ENCODE measurements around the gene LMO7. TPM values are rescaled to one million over a fixed set of nuclear protein-coding genes. Genes with fewer than 3 reads are reported as not detected.

Gene LMO7
- total and polyA plus RNA-seq, 2 of the 8 experiments (the other 6 are each of a cell fraction or from before 2014, with no cell fraction given) = 8.1 to 28.3 TPM

GRCh38 chr13:75754936-75755335 lies 118.8 kb downstream of the LMO7 start:
- no peak overlapping the region for H3K9ac ChIP-seq (replicated peaks in 1 of 4; ENCODE audit: extremely low read depth in 1 of 4, low read depth in 3 of 4, low read length in 3 of 4)
- no peaks in the 10 kb centered on the region for H3K79me1 ChIP-seq (ENCODE audit: low read depth, low read length)
- no peak overlapping the region for H3K18ac ChIP-seq (ENCODE audit: extremely low read depth, low read length)
- FAIRE-seq (no peak), DNase-seq (ENCODE audit: low read depth in 1 of 2, low spot score in 2 of 2) (no peak)
- H3K4ac ChIP-seq (replicated peaks; ENCODE audit: insufficient read length, low read depth, low read length) = no peak overlapping the region
- ChIA-PET CTCF (ENCODE audit: partially characterized antibody) (interaction anchor here (1.6 kb wide), 1 partner anchor 60 kb away, joined by 3 read pairs; no protein-coding TSS in a partner anchor), POLR2A (ENCODE audit: partially characterized antibody) (no interaction called here)
- no peaks in the 10 kb centered on the region for H3K23me2 ChIP-seq (ENCODE audit: low read depth, low read length)
- H2BK12ac ChIP-seq (ENCODE audit: low read depth, low read length) = no peak overlapping the region
- H3K79me2 ChIP-seq (ENCODE audit: control insufficient read depth in 1 of 2, insufficient read depth in 2 of 2, low read length in 2 of 2) = no peaks in the 10 kb centered on the region
- no peak overlapping the region for H2BK5ac ChIP-seq (ENCODE audit: low read depth, low read length)
- H4K91ac ChIP-seq (replicated peaks; ENCODE audit: insufficient read length, low read length) = no peak overlapping the region
- TF ChIP-seq TAF1 (IDR thresholded peaks at IDR 0.05; ENCODE audit: low read depth, low read length) = no peak
- TF ChIP-seq CBX5 (IDR thresholded peaks at IDR 0.05; ENCODE audit: low read depth, low read length) = no peak
- H3K27me3 ChIP-seq (replicated peaks in 1 of 4; ENCODE audit: control insufficient read depth in 3 of 4, extremely low read depth in 1 of 4, insufficient read depth in 3 of 4, low read length in 3 of 4) = no peaks in the 10 kb centered on the region
- no peak overlapping the region for H3K14ac ChIP-seq (ENCODE audit: insufficient read length)
- no peaks in the 10 kb centered on the region for H3K9me3 ChIP-seq (ENCODE audit: insufficient read depth in 2 of 2, low read depth in 1 of 2, low read length in 1 of 2)
- no peak overlapping the region for H3K4me2 ChIP-seq (ENCODE audit: insufficient read depth in 1 of 2, low read depth in 2 of 2, low read length in 2 of 2)
- H4K20me1 ChIP-seq (replicated peaks in 1 of 2; ENCODE audit: control insufficient read depth in 1 of 2, insufficient read depth in 2 of 2, low read length in 2 of 2) = no peaks in the 10 kb centered on the region
- H4K5ac ChIP-seq (ENCODE audit: insufficient read length, low read depth, low read length) = no peak overlapping the region
- H3K4me1 ChIP-seq (replicated peaks in 1 of 4; ENCODE audit: control insufficient read depth in 3 of 4, insufficient read depth in 4 of 4, low read length in 3 of 4) = no peaks in the 10 kb centered on the region
- no peak overlapping the region for H3K4me3 ChIP-seq (ENCODE audit: extremely low read depth in 1 of 4, insufficient read depth in 2 of 4, low read depth in 3 of 4, low read length in 4 of 4)
- no peak overlapping the region for H3K23ac ChIP-seq (ENCODE audit: insufficient read length)
- WGBS, 2 experiments (ENCODE audit: extremely low coverage in 1 of 2, insufficient coverage in 1 of 2, insufficient read length in 1 of 2, insufficient replicate concordance in 2 of 2, low coverage in 1 of 2, low lambda C conversion rate in 2 of 2, missing lambda C conversion rate in 1 of 2) = 89% methylated on average over 3 of the region's 3 CpGs; no CpG with 5 or more reads in 1 of the 2 experiments
- H2BK15ac ChIP-seq (ENCODE audit: low read length) = no peak overlapping the region
- no peak overlapping the region for H2BK20ac ChIP-seq (ENCODE audit: low read length)
- H2BK120ac ChIP-seq (replicated peaks; ENCODE audit: low read depth, low read length) = no peak overlapping the region
- no peak overlapping the region for H2AFZ ChIP-seq (ENCODE audit: low read length)
- H3K27ac ChIP-seq (ENCODE audit: low read depth, low read length) = no peak overlapping the region
- no peaks in the 10 kb centered on the region; a peak in 1 of 8 replicates for H3K36me3 ChIP-seq (ENCODE audit: control insufficient read depth in 2 of 4, insufficient read depth in 4 of 4, low read length in 3 of 4)
- no peak overlapping the region for H3K56ac ChIP-seq (replicated peaks; ENCODE audit: insufficient read length, low read depth, low read length)
- H2AK5ac ChIP-seq (ENCODE audit: low read depth, low read length) = no peak overlapping the region
- H4K8ac ChIP-seq (ENCODE audit: extremely low read depth, insufficient read depth, low read length) = no peak overlapping the region
